Fibroblast of peridontal ligament (primary cell): ENCODE measurements around the gene XK.
"Not testable (repeated sequence)": the region's sequence is repeated elsewhere in the genome, so short reads cannot be mapped to it uniquely, and the experiment has no call there.

Experiments used
- DNase-seq: peaks from one replicate; pipeline ENCODE4 v3.0.0-alpha.2; 2010; ENCODE audit errors: extremely low read depth

Gene XK

GRCh38 chrX:37685381-37686359 is at the start of gene XK:
XK (plus strand) TSS chrX:37685791; CDS start chrX:37685962, 171 bp downstream.
- DNase-seq = peak; percentile 1

- DNase-seq = no peak
Observed at GRCh38 chrX:37638047-37638446, 47.5 kb upstream of the XK start.

- DNase-seq = no peak
Observed at GRCh38 chrX:37640142-37640541, 45.4 kb upstream of the XK start.

GRCh38 chrX:37641859-37642258 is 43.7 kb upstream of the XK start:
- no peak for DNase-seq

- DNase-seq = no peak
Observed at GRCh38 chrX:37644381-37645305, 40.9 kb upstream of the XK start.

GRCh38 chrX:37646254-37646653 is 39.3 kb upstream of the XK start:
- no peak for DNase-seq

GRCh38 chrX:37650879-37651278 is 34.7 kb upstream of the XK start:
- not testable (repeated sequence) for DNase-seq

- DNase-seq = no peak
Observed at GRCh38 chrX:37651921-37652452, 33.6 kb upstream of the XK start.

GRCh38 chrX:37652589-37653231 is 32.9 kb upstream of the XK start:
- no peak for DNase-seq

- no peak for DNase-seq
Observed at GRCh38 chrX:37653397-37654085, 32.0 kb upstream of the XK start.

- no peak for DNase-seq
Observed at GRCh38 chrX:37658343-37659030, 27.1 kb upstream of the XK start.

GRCh38 chrX:37659047-37659446 is 26.5 kb upstream of the XK start:
- DNase-seq = no peak

GRCh38 chrX:37662181-37662580 is 23.4 kb upstream of the XK start:
- no peak for DNase-seq

- no peak for DNase-seq
Observed at GRCh38 chrX:37666516-37666915, 19.1 kb upstream of the XK start.

- no peak for DNase-seq
Observed at GRCh38 chrX:37667141-37667540, 18.4 kb upstream of the XK start.

- no peak for DNase-seq
Observed at GRCh38 chrX:37672563-37672962, 13.0 kb upstream of the XK start.

GRCh38 chrX:37676811-37677210 is 8.8 kb upstream of the XK start:
- DNase-seq = no peak

- DNase-seq = no peak
Observed at GRCh38 chrX:37677243-37677642, 8.3 kb upstream of the XK start.

- DNase-seq = no peak
Observed at GRCh38 chrX:37677765-37678164, 7.8 kb upstream of the XK start.

- no peak for DNase-seq
Observed at GRCh38 chrX:37678574-37678973, 7.0 kb upstream of the XK start.
